GM21619 (cell line): ENCODE data around the gene PCDHGA1.
"Not testable (repeated sequence)": the region's sequence is repeated elsewhere in the genome, so short reads cannot be mapped to it uniquely, and the experiment has no call there.

ENCODE experiments used
- ATAC-seq: cut with Tn5 transposase; IDR thresholded peaks from one replicate; pipeline ENCODE4 v1.9.1; 2021; ENCODE audit not compliant: unreplicated experiment

The PCDHGA1 gene

GRCh38 chr5:141382469-141383294 is 52.4 kb downstream of the PCDHGA1 start, which contains the start of gene PCDHGA7:
Gene PCDHGA7, plus strand, starts transcription at chr5:141382742. Its CDS starts 158 bp downstream, at chr5:141382900.
- no peak for ATAC-seq

DNA sequence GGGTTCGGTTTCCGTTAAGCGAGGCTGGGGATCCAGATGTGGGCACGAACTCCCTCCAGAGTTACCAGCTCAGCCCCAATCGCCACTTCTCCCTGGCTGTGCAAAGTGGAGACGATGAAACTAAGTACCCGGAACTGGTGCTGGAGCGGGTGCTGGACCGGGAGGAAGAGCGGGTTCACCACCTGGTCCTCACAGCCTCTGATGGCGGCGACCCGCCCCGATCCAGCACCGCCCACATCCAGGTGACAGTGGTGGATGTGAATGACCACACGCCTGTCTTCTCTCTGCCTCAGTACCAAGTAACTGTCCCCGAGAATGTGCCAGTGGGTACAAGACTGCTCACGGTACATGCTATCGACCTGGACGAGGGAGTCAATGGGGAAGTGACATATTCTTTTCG is 53.0 kb downstream of the PCDHGA1 start:
- ATAC-seq = no peak

DNA sequence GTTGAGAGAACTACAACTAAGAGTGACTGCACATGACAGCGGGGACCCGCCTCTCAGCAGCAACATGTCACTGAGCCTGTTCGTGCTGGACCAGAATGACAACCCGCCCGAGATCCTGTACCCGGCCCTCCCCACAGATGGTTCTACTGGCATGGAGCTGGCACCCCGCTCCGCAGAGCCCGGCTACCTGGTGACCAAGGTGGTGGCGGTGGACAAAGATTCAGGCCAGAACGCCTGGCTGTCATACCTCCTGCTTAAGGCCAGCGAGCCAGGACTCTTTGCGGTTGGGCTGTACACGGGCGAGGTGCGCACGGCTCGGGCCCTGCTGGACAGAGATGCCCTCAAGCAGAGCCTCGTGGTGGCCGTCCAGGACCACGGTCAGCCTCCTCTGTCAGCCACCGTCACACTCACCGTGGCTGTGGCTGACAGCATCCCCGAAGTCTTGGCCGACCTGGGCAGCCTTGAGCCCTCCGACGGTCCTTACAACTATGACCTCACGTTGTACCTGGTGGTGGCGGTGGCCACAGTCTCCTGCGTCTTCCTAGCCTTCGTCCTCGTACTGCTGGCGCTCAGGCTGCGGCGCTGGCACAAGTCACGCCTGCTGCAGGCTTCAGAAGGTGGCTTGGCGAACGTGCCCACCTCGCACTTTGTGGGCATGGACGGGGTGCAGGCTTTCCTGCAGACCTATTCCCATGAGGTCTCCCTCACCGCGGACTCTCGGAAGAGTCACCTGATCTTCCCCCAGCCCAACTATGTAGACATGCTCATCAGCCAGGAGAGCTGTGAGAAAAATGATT is 54.4 kb downstream of the PCDHGA1 start:
- no peak for ATAC-seq

DNA sequence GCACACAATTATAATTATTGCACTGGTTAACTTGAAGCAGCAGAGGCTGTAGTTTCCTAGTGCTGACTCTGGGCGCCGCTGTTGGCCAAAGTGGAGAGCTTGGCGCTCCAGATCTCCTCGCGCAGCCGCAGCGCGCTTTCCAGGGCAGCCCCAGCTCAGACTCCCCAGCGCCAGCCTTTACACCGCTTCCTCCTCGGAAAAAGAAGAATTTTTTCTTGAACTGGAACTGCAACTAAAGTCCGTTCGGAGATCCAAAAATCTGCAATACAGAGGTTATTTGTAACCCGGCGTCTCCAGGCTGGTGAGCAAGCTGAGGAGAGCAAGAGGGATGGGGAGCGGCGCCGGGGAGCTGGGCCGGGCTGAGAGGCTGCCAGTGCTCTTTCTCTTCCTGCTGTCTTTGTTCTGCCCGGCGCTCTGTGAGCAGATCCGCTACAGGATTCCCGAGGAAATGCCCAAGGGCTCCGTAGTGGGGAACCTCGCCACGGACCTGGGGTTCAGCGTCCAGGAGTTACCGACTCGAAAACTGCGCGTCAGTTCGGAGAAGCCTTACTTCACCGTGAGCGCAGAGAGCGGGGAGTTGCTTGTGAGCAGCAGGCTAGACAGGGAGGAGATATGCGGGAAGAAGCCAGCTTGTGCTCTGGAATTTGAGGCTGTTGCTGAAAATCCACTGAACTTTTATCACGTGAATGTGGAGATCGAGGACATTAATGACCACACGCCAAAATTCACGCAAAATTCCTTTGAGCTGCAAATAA is 57.4 kb downstream of the PCDHGA1 start, which contains the start of gene PCDHGB4:
Gene PCDHGB4, plus strand, starts transcription at position 142 of the 755 bp plus-strand sequence. Its CDS starts 187 bp downstream, at position 329.
- ATAC-seq = peak; percentile 91

GRCh38 chr5:141388661-141389060 is 58.3 kb downstream of the PCDHGA1 start:
- ATAC-seq = no peak

GRCh38 chr5:141389153-141390042 is 59.1 kb downstream of the PCDHGA1 start:
- no peak for ATAC-seq

DNA sequence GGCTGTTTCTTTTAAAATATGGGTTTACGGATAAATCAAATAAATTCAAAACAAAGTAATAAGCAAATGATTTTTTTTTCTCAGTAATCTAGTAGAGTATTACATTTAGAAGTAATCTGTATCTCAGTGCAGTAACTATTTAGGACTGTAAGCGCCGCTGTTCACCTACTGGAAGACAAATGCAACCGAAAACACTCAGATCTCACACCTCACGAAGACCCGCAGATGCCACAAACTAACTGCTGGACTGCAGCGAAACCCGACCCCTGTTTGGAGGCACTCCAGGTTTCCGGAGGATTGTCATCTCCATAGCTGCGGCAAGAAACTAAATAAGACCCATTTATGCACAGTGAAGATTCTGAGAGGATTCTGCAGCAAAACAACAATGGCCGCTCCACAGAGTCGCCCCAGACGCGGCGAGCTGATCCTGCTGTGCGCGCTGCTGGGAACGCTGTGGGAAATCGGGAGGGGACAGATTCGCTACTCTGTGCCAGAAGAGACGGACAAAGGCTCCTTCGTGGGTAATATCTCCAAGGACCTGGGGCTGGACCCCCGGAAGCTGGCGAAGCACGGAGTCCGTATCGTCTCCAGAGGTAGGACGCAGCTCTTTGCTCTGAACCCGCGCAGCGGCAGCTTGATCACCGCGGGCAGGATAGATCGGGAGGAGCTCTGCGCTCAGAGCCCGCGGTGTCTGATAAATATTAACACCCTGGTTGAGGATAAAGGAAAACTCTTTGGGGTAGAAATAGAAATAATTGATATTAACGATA is 62.3 kb downstream of the PCDHGA1 start, which contains the start of gene PCDHGA8:
Gene PCDHGA8, plus strand, starts transcription at position 205 of the 770 bp plus-strand sequence. Its CDS starts 181 bp downstream, at position 386.
- no peak for ATAC-seq

- no peak for ATAC-seq
These were observed 63.0 kb downstream of the PCDHGA1 start for GRCh38 chr5:141393267-141393666.

- not testable (repeated sequence) for ATAC-seq
These were observed 64.3 kb downstream of the PCDHGA1 start for GRCh38 chr5:141394401-141395187.

DNA sequence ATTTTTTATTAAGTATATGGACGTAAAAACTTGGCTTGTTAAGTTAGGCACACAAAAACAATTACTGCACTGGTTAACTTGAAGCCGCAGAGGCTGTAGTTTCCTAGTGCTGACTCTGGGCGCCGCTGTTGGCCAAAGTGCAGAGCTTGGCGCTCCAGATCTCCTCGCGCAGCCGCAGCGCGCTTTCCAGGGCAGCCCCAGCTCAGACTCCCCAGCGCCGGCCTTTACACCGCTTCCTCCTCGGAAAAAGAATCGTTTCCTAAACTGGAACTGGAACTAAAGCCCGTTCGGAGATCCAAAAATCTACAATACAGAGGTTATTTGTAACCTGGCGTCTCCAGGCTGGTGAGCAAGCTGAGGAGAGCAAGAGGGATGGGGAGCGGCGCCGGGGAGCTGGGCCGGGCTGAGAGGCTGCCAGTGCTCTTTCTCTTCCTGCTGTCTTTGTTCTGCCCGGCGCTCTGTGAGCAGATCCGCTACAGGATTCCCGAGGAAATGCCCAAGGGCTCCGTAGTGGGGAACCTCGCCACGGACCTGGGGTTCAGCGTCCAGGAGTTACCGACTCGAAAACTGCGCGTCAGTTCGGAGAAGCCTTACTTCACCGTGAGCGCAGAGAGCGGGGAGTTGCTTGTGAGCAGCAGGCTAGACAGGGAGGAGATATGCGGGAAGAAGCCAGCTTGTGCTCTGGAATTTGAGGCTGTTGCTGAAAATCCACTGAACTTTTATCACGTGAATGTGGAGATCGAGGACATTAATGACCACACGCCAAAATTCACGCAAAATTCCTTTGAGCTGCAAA is 67.6 kb downstream of the PCDHGA1 start, which contains the start of gene PCDHGB5:
Gene PCDHGB5, plus strand, starts transcription at position 192 of the 796 bp plus-strand sequence. Its CDS starts 181 bp downstream, at position 373.
- peak; percentile 99 for ATAC-seq

- ATAC-seq = no peak
These were observed 68.3 kb downstream of the PCDHGA1 start for GRCh38 chr5:141398608-141399007.

- ATAC-seq = no peak
These were observed 69.4 kb downstream of the PCDHGA1 start for GRCh38 chr5:141399555-141400258.

DNA sequence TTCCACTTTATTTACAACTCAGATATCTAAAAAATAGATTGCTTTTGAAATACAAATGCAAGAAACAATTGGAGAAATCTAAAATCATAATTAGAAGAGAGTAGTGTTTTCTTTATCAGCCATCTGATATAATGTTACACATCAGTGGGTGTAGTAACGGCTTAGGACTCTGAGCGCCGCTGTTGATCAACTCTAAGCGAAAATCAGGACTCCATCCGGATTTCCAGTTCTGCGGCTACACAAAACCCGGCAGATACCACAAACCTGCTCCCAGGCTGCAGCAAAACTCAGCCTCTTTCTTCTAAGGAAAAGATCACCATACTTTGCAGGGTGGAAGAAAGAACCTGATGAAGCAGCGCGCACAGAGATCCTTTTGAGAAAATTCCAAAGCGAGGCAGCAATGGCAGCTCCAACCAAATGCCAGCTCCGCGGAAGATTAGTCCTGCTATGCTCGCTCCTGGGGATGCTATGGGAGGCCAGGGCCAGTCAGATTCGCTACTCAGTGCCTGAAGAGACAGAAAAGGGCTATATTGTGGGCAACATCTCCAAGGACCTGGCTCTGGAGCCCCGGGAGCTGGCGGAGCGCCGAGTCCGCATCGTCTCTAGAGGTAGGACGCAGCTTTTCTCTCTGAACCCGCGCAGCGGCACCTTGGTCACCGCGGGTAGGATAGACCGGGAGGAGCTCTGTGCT is 72.4 kb downstream of the PCDHGA1 start, which contains the start of gene PCDHGA9:
Gene PCDHGA9, plus strand, starts transcription at position 226 of the 691 bp plus-strand sequence. Its CDS starts 175 bp downstream, at position 401.
- no peak for ATAC-seq

DNA sequence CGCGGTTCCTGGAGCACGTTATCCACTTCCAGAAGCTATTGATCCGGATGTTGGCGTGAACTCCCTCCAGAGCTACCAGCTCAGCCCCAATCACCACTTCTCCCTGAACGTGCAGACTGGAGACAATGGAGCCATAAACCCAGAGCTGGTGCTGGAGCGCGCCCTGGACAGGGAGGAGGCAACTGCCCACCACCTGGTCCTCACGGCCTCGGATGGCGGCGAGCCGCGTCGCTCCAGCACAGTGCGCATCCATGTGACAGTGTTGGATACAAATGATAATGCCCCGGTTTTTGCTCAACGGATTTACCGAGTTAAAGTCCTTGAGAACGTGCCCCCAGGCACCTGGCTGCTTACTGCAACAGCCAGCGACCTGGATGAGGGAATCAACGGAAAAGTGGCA is 73.1 kb downstream of the PCDHGA1 start:
- no peak for ATAC-seq

- ATAC-seq = peak; percentile 78
These were observed 77.6 kb downstream of the PCDHGA1 start, which contains the start of gene PCDHGB6 for GRCh38 chr5:141407790-141408505. Gene PCDHGB6, plus strand, starts transcription at chr5:141408021. Its CDS starts 182 bp downstream, at chr5:141408203.
